Measurements from ENCODE around the gene SLC2A13. TPM values are rescaled to one million over a fixed set of nuclear protein-coding genes. Genes with fewer than 3 reads are reported as not detected.

Gene SLC2A13
- total RNA-seq, 1 experiment from 2014 or later: 7.0 TPM

- H3K27me3 ChIP-seq (ENCODE audit: insufficient read depth, low read length): no peaks in the 10 kb centered on the region
- no peaks in the 10 kb centered on the region; a peak in 2 of 7 replicates for H3K36me3 Mint-ChIP-seq (ENCODE audit: insufficient read depth in 1 of 3, low read depth in 3 of 3)
- no peaks in the 10 kb centered on the region for H3K9me3 ChIP-seq (ENCODE audit: control insufficient read depth, low read depth, low read length)
- no peak overlapping the region for H2BK20ac ChIP-seq (ENCODE audit: low read depth, low read length, poor library complexity, severe bottlenecking)
- no peaks in the 10 kb centered on the region; the same call in 1 of the 2 replicates for H3K4me1 ChIP-seq (ENCODE audit: insufficient read depth, low read length)
- no peaks in the 10 kb centered on the region for H3K23me2 ChIP-seq (ENCODE audit: insufficient read length, low read depth, low read length, poor library complexity, severe bottlenecking)
- H4K5ac ChIP-seq (ENCODE audit: insufficient read length, low read depth, low read length): no peak overlapping the region
- no peak overlapping the region for H2BK12ac ChIP-seq (ENCODE audit: insufficient read length, low read depth, low read length)
- no peak overlapping the region for H3K4ac ChIP-seq (ENCODE audit: low read depth, low read length)
- WGBS (ENCODE audit: extremely low coverage, insufficient read length, low lambda C conversion rate): no CpG with 5 or more reads among the region's 11 CpGs
- H2BK15ac ChIP-seq (ENCODE audit: low read depth, low read length): no peak overlapping the region
- H3K79me1 ChIP-seq (ENCODE audit: insufficient read depth, low read depth, low read length, poor library complexity, severe bottlenecking): peaks cover 3% of the 10 kb centered on the region
- DNase-seq: no peak
- H4K91ac ChIP-seq (ENCODE audit: insufficient read length, low read depth, low read length): no peak overlapping the region
- TF ChIP-seq, protein P1, sequence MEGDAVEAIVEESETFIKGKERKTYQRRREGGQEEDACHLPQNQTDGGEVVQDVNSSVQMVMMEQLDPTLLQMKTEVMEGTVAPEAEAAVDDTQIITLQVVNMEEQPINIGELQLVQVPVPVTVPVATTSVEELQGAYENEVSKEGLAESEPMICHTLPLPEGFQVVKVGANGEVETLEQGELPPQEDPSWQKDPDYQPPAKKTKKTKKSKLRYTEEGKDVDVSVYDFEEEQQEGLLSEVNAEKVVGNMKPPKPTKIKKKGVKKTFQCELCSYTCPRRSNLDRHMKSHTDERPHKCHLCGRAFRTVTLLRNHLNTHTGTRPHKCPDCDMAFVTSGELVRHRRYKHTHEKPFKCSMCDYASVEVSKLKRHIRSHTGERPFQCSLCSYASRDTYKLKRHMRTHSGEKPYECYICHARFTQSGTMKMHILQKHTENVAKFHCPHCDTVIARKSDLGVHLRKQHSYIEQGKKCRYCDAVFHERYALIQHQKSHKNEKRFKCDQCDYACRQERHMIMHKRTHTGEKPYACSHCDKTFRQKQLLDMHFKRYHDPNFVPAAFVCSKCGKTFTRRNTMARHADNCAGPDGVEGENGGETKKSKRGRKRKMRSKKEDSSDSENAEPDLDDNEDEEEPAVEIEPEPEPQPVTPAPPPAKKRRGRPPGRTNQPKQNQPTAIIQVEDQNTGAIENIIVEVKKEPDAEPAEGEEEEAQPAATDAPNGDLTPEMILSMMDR (conservative IDR thresholded peaks at IDR 0.05): no peak
- no peak overlapping the region for H3K9ac ChIP-seq (ENCODE audit: extremely low read depth, insufficient read length, low read length)
- H2AK5ac ChIP-seq (ENCODE audit: insufficient read length, low read length): no peak overlapping the region
- H3K18ac ChIP-seq (ENCODE audit: insufficient read length, low read depth, low read length): no peak overlapping the region
- no peaks in the 10 kb centered on the region for H3K27me3 Mint-ChIP-seq (ENCODE audit: low read depth)
- H2BK120ac ChIP-seq (ENCODE audit: low read depth, low read length, poor library complexity, severe bottlenecking): no peak overlapping the region
- H3K23ac ChIP-seq (ENCODE audit: insufficient read length, low read depth, low read length): no peak overlapping the region
- peaks cover 18 to 19% of the 10 kb centered on the region in 2 experiments for H3K4me1 Mint-ChIP-seq
- H3K4me2 ChIP-seq (ENCODE audit: insufficient read depth, insufficient read length, low read length): no peak overlapping the region
- H3K4me3 Mint-ChIP-seq: no peak overlapping the region
- H3K27ac ChIP-seq (ENCODE audit: insufficient read length, low read depth, low read length): no peak overlapping the region
- H3K9me3 Mint-ChIP-seq: no peaks in the 10 kb centered on the region
- H2BK5ac ChIP-seq (ENCODE audit: insufficient read length, low read length): no peak overlapping the region
- no peak overlapping the region for H3K27ac Mint-ChIP-seq
- no peak overlapping the region for H3K56ac ChIP-seq (ENCODE audit: insufficient read length, low read depth, low read length)
- H2AFZ ChIP-seq (ENCODE audit: low read length): no peak overlapping the region
- H3T11ph ChIP-seq (ENCODE audit: low read length): no peak overlapping the region
- H4K8ac ChIP-seq (replicated peaks; ENCODE audit: insufficient read length, low read depth, low read length): no peak overlapping the region
- H4K20me1 ChIP-seq (ENCODE audit: control insufficient read depth, insufficient read depth, insufficient read length): no peaks in the 10 kb centered on the region
- H3K79me2 ChIP-seq (ENCODE audit: insufficient read depth, low read length): no peaks in the 10 kb centered on the region; the same call in 1 of the 2 replicates
- no peak overlapping the region; the same call in 1 of the 2 replicates for H3K14ac ChIP-seq (ENCODE audit: insufficient read depth, low read length)
Observed at GRCh38 chr12:40098406-40099145, 7.3 kb downstream of the SLC2A13 start.
